GM12878 (cell line): ENCODE data around the gene IFT122. TPM values are rescaled to one million over a fixed set of nuclear protein-coding genes. Genes with fewer than 3 reads are reported as not detected.
A peak's percentile ranks its signal among the peaks of the same experiment; 100 is the strongest.

Experiments used
- ATAC-seq: fragments of 200-7000 bp; cut with Tn5 transposase; 3 replicates; pipeline ENCODE4 v1.9.1; 2020; ENCODE audit warnings: mild to moderate bottlenecking, moderate library complexity
- BruUV-seq: library from RNA; stranded (reverse); fragments of 400-500 nt; replicated peaks from 2 replicates; lab custom pipeline; 2021; lab: Mats Ljungman, UMichigan
- CTCF ChIA-PET: fragments of 300-600 bp; sonication (Branson Sonifier 250); formaldehyde crosslinking; extraction: SDS; loops from one replicate; lab custom pipeline; 2021; ENCODE audit warnings: inconsistent platforms; lab: Yijun Ruan, JAX
- POLR2A ChIA-PET: fragments of 350-600 bp; formaldehyde crosslinking; extraction: SDS; loops from one replicate; lab custom pipeline; 2021; ENCODE audit warnings: inconsistent platforms; lab: Charles Lee
- RAD21 ChIA-PET: fragments of 300-600 bp; sonication (Branson Sonifier 250); formaldehyde crosslinking; loops from one replicate; lab custom pipeline; 2023; ENCODE audit warnings: antibody characterized with exemption; ENCODE audit not compliant: unreplicated experiment; lab: Charles Lee
- SMC1A ChIA-PET: fragments of 300-600 bp; sonication (Branson Sonifier 250); formaldehyde crosslinking; loops from one replicate; lab custom pipeline; 2023; ENCODE audit not compliant: unreplicated experiment, uncharacterized antibody; lab: Charles Lee
- DNase-seq: peaks from one replicate; pipeline ENCODE4 v3.0.0-alpha.2; 2011; ENCODE audit warnings: low read depth, low spot score
- FAIRE-seq: peaks from 3 replicates; lab custom pipeline; 2011; peaks lifted over from hg19 to GRCh38; lab: Jason Lieb, UNC
- H2AFZ ChIP-seq: 2 replicates; pipeline ENCODE4 v1.6.0; 2011; ENCODE audit warnings: low read depth, low read length, control low read depth; ENCODE audit not compliant: control insufficient read depth
- H3K27ac ChIP-seq: 2 replicates; pipeline ENCODE4 v1.5.1; 2011; ENCODE audit warnings: control low read depth; ENCODE audit not compliant: control insufficient read depth, insufficient read depth
- H3K27me3 ChIP-seq, 2 experiments: replicated peaks in 1 of 2; 2 replicates each; pipeline versions ENCODE4 v1.6.0 to v1.6.1; 2011; ENCODE audit warnings: low read length in 1 of 2; ENCODE audit not compliant: control insufficient read depth in 2 of 2, insufficient read depth in 2 of 2
- H3K36me3 ChIP-seq, 2 experiments: 2 replicates each; pipeline ENCODE4 v1.5.1; 2011; ENCODE audit warnings: low read length in 1 of 2; ENCODE audit not compliant: control insufficient read depth in 2 of 2, insufficient read depth in 2 of 2
- H3K4me1 ChIP-seq: 2 replicates; pipeline ENCODE4 v1.6.1; 2011; ENCODE audit warnings: mild to moderate bottlenecking, low read length, moderate library complexity, mixed read lengths; ENCODE audit not compliant: control insufficient read depth, insufficient read depth
- H3K4me2 ChIP-seq: 2 replicates; pipeline ENCODE4 v1.6.0; 2011; ENCODE audit warnings: control low read depth; ENCODE audit not compliant: control insufficient read depth, insufficient read depth
- H3K4me3 ChIP-seq: fragments of 200-600 bp; sonication (generic); 2 replicates; pipeline ENCODE4 v1.5.1; 2016
- H3K79me2 ChIP-seq: 2 replicates; pipeline ENCODE4 v1.6.0; 2011; ENCODE audit warnings: low read length; ENCODE audit not compliant: control insufficient read depth, insufficient read depth
- H3K9ac ChIP-seq: 2 replicates; pipeline ENCODE4 v1.8.0; 2011; ENCODE audit warnings: low read length, control low read depth, mixed read lengths; ENCODE audit not compliant: control insufficient read depth, insufficient read depth
- H3K9me3 ChIP-seq: replicated peaks from 3 replicates; pipeline ENCODE4 v1.5.1; 2011; ENCODE audit warnings: mild to moderate bottlenecking, low read length; ENCODE audit not compliant: control insufficient read depth, insufficient read depth
- H4K20me1 ChIP-seq: 2 replicates; pipeline ENCODE4 v1.6.0; 2011; ENCODE audit not compliant: control insufficient read depth, insufficient read depth
- CBX5 ChIP-seq: sonication (generic); IDR thresholded peaks from 2 replicates; pipeline ENCODE4 v1.6.1; 2016; ENCODE audit warnings: low read depth, moderate library complexity, mild to moderate bottlenecking, inconsistent platforms
- ETV6 ChIP-seq, 2 experiments: fragments of 450-650 bp in 1 of 2; IDR thresholded peaks in 1 of 2; conservative IDR thresholded peaks in 1 of 2; 2 replicates each; pipeline ENCODE4 v1.6.1; 2014; ENCODE audit warnings: antibody characterized with exemption in 1 of 2, borderline replicate concordance in 1 of 2, low read depth in 1 of 2, mild to moderate bottlenecking in 1 of 2, moderate library complexity in 1 of 2
- LARP7 ChIP-seq: fragments of 450-650 bp; IDR thresholded peaks from 2 replicates; pipeline ENCODE4 v1.6.1; 2017; ENCODE audit warnings: mild to moderate bottlenecking
- MXI1 ChIP-seq: fragments of 150-350 bp; IDR thresholded peaks from 2 replicates; pipeline ENCODE4 v1.6.1; 2011; ENCODE audit warnings: low read depth, mild to moderate bottlenecking, inconsistent platforms, low read length, improper control_type of control experiment
- RAD21 ChIP-seq: IDR thresholded peaks from 2 replicates; pipeline ENCODE4 v1.6.1; 2011; ENCODE audit warnings: mild to moderate bottlenecking, low read depth, low read length, moderate library complexity; ENCODE audit not compliant: insufficient read depth
- SIN3A ChIP-seq: IDR thresholded peaks from 2 replicates; pipeline ENCODE4 v1.6.1; 2012; ENCODE audit warnings: low read depth, low read length, improper control_type of control experiment
- SP1 ChIP-seq: IDR thresholded peaks from one replicate; pipeline ENCODE4 v1.6.1; 2011; ENCODE audit warnings: low read depth, low read length
- ZNF207 ChIP-seq: fragments of 450-650 bp; IDR thresholded peaks from 2 replicates; pipeline ENCODE4 v1.6.1; 2014; ENCODE audit warnings: antibody characterized with exemption, mild to moderate bottlenecking, borderline replicate concordance
- WGBS: methylation state at CpG from one replicate; pipeline ENCODE4 v1.1.6; 2016; ENCODE audit warnings: low lambda C conversion rate; ENCODE audit not compliant: insufficient replicate concordance, insufficient coverage; ENCODE audit errors: missing lambda C conversion rate; 5-methylcytosine and 5-hydroxymethylcytosine counted together
- in situ Hi-C: fragments of 300-500 bp; cut with MboI; formaldehyde crosslinking; loops from 9 replicates; pipeline ENCODE4 v1.14.3; 2018; ENCODE audit warnings: mixed read lengths
- intact Hi-C: fragments of 100-400 bp; cut with micrococcal nuclease; formaldehyde crosslinking; loops from one replicate; pipeline ENCODE4 v1.14.2; 2022; ENCODE audit not compliant: unreplicated experiment
- polyA plus RNA-seq, 11 experiments: library from polyadenylated mRNA; depleted of rRNA in 4 of 11; unstranded in 6 of 11; stranded (reverse) in 5 of 11; fragments of >200 nt; fragmentation: Nextera tagmentation in 4 of 11; fragmentation: Illumina TruSeq in 1 of 11; extraction: Ambion mirVana in 4 of 11; extraction: Trizol in 1 of 11; gene quantifications; 1 replicate in 1 of 11; 2 replicates in 10 of 11; pipeline versions ENCODE4 v1.2.1 to v1.2.3, GENCODE V29; 2011 to 2016; ENCODE audit warnings: inconsistent platforms in 2 of 11, missing spikeins in 2 of 11, low read depth in 1 of 11
- total RNA-seq, 4 experiments: library from RNA; depleted of rRNA in 3 of 4; stranded (reverse); fragments of >200 nt in 3 of 4; fragmentation: Illumina TruSeq in 1 of 4; extraction: Trizol in 1 of 4; gene quantifications; 2 replicates each; pipeline versions ENCODE4 v1.2.1 to v1.2.3, GENCODE V29; 2013 to 2021
- TF ChIP-seq, protein P1 (sequence below): fragments of 450-650 bp; formaldehyde crosslinking; IDR thresholded peaks from 2 replicates; pipeline ENCODE4 v1.5.0; 2022; ENCODE audit warnings: mild to moderate bottlenecking, missing genetic modification characterization
- TF ChIP-seq, protein P2 (sequence below): fragments of 450-650 bp; IDR thresholded peaks from 2 replicates; pipeline ENCODE4 v1.6.1; 2014; ENCODE audit warnings: mild to moderate bottlenecking
- TF ChIP-seq, protein P3 (sequence below): IDR thresholded peaks from 2 replicates; pipeline ENCODE4 v1.6.1; 2011; ENCODE audit warnings: mild to moderate bottlenecking, low read depth, low read length, moderate library complexity; ENCODE audit not compliant: insufficient replicate concordance

The IFT122 gene
- total and polyA plus RNA-seq, 10 of the 15 experiments (the other 5 are each of a cell fraction or from before 2014, with no cell fraction given) = 1.8 to 19.2 (median 8.4) TPM

DNA sequence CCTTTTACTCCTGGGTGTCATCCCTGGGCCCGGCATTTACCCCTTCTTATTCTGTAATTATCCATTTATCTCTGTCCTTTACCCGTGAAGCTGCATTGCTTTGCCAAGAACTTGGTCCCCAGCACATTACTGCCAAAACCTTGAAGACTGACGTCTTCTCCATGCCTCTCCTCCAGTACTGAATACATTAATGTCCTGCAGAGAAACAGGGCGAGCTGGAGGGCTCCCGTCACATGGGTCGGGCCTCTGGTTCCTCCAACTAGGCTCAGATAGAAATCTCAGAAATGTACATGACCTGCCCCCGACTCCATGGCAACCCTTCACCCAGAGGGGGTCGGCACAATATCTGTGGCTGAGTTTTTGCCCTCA is 12.0 kb upstream of the IFT122 start (continued):
- TF ChIP-seq, protein P1, sequence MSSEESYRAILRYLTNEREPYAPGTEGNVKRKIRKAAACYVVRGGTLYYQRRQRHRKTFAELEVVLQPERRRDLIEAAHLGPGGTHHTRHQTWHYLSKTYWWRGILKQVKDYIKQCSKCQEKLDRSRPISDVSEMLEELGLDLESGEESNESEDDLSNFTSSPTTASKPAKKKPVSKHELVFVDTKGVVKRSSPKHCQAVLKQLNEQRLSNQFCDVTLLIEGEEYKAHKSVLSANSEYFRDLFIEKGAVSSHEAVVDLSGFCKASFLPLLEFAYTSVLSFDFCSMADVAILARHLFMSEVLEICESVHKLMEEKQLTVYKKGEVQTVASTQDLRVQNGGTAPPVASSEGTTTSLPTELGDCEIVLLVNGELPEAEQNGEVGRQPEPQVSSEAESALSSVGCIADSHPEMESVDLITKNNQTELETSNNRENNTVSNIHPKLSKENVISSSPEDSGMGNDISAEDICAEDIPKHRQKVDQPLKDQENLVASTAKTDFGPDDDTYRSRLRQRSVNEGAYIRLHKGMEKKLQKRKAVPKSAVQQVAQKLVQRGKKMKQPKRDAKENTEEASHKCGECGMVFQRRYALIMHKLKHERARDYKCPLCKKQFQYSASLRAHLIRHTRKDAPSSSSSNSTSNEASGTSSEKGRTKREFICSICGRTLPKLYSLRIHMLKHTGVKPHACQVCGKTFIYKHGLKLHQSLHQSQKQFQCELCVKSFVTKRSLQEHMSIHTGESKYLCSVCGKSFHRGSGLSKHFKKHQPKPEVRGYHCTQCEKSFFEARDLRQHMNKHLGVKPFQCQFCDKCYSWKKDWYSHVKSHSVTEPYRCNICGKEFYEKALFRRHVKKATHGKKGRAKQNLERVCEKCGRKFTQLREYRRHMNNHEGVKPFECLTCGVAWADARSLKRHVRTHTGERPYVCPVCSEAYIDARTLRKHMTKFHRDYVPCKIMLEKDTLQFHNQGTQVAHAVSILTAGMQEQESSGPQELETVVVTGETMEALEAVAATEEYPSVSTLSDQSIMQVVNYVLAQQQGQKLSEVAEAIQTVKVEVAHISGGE (CRISPR knock-in tag) = no peak
- no peak for TF ChIP-seq ZNF207

DNA sequence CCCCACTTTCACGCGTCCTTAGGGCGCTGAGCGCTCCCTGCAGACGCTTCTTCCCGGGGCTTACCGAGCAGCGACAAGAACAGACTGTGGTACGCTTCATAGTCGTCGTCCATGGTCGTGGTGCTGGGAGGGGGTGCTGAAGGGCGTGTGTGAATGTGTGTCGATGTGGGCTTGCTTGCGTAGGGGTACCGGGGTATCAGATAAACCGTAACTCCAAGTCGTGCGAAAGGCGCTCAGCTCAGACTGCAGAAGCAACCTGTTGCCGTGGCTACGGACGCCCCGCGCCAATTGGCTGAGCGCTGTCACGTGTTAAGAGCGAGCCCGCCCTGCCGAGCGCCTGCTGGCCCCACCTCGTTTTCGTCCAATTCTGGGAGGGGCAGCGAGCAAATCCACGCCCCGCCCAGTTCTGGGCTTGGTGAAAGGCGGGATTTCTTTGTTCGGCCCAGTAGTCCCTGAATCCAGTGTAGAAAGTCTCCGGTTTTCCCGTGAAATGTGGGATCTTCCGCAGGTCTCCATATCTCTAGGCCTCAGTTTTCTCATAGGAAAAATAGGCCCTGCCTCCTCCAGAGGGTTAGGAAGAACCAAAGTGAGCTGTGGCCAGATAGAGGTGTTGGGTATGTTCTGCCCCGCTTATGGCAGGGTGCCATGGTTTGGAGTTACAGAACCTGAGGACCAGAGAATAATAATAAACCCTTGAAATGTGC is 11.5 kb upstream of the IFT122 start, which contains the start of gene EFCAB12:
EFCAB12 (minus strand) TSS at position 261 of the 704 bp plus-strand sequence; CDS start at position 113, 148 bp downstream.
- ChIA-PET CTCF (interaction anchor here (0.9 to 3.9 kb wide), 7 partner anchors 10 to 46 kb away, joined by 4 to 17 read pairs (median 8); partner anchors contain the start of genes IFT122 and MBD4), RAD21 (interaction anchor here (0.5 to 5.9 kb wide), 7 partner anchors 10 to 53 kb away, joined by 3 to 29 read pairs (median 5); partner anchors contain the start of genes IFT122 and MBD4), POLR2A (interaction anchor here (1.2 to 5.3 kb wide), 6 partner anchors 8 to 25 kb away, joined by 4 to 40 read pairs (median 7); partner anchors contain the start of genes IFT122 and MBD4), SMC1A (interaction anchor here (1.0 to 3.2 kb wide), 7 partner anchors 11 to 45 kb away, joined by 3 to 22 read pairs (median 6); partner anchors contain the start of genes IFT122 and MBD4)
- intact Hi-C loops = no loop called here
- H3K9ac ChIP-seq = no peak within 1 kb of the TSS; the same call in 1 of the 2 replicates
- no peaks in the 10 kb centered on the region for H3K27me3 ChIP-seq
- H3K4me1 ChIP-seq = peaks cover 26% of the 10 kb centered on the region
- peaks cover 2% of the 10 kb centered on the region; the same call in 2 of the 3 replicates for H3K9me3 ChIP-seq
- peak within 1 kb of the TSS; percentile 96 for H3K4me2 ChIP-seq
- ATAC-seq = peak; percentile 86
- BruUV-seq = no TSS peak
- H3K36me3 ChIP-seq = peaks cover 8 to 10% of the 10 kb centered on the region in 2 experiments
- FAIRE-seq = peak; percentile 52
- no peaks in the 10 kb centered on the region for H4K20me1 ChIP-seq
- 22% methylated on average over 42 of the region's 42 CpGs for WGBS
- no peaks in the 10 kb centered on the region for H3K79me2 ChIP-seq
- H3K4me3 ChIP-seq = peak within 1 kb of the TSS; percentile 50; the same call in 1 of the 2 replicates
- no peak within 1 kb of the TSS; the same call in 1 of the 2 replicates for H3K27ac ChIP-seq
- peak within 1 kb of the TSS; percentile 66 for H2AFZ ChIP-seq
- DNase-seq = no peak
- in situ Hi-C loops = no loop called here
- TF ChIP-seq MXI1 (peak; percentile 43; the same call in 1 of the 2 replicates), ETV6 (conservative IDR thresholded peaks at IDR 0.05 in 1 of 2, IDR thresholded peaks at IDR 0.05 in 1 of 2; ENCODE audit: borderline replicate concordance in 1 of 2, low read depth in 1 of 2) (no peak), LARP7 (peak; percentile 58; the same call in 1 of the 2 replicates), CBX5 (no peak), SIN3A (0 out of 2 replicates have a peak, but pooled peaks have one; percentile 34), SP1 (peak; percentile 65), RAD21 (no peak)
- TF ChIP-seq, protein P2, sequence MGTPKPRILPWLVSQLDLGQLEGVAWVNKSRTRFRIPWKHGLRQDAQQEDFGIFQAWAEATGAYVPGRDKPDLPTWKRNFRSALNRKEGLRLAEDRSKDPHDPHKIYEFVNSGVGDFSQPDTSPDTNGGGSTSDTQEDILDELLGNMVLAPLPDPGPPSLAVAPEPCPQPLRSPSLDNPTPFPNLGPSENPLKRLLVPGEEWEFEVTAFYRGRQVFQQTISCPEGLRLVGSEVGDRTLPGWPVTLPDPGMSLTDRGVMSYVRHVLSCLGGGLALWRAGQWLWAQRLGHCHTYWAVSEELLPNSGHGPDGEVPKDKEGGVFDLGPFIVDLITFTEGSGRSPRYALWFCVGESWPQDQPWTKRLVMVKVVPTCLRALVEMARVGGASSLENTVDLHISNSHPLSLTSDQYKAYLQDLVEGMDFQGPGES = no peak
- TF ChIP-seq, protein P3, sequence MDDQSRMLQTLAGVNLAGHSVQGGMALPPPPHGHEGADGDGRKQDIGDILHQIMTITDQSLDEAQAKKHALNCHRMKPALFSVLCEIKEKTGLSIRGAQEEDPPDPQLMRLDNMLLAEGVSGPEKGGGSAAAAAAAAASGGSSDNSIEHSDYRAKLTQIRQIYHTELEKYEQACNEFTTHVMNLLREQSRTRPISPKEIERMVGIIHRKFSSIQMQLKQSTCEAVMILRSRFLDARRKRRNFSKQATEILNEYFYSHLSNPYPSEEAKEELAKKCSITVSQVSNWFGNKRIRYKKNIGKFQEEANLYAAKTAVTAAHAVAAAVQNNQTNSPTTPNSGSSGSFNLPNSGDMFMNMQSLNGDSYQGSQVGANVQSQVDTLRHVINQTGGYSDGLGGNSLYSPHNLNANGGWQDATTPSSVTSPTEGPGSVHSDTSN = no peak
